ENCODE results near the gene ELMO3.

- TF ChIP-seq POLR2AphosphoS5 (IDR thresholded peaks at IDR 0.05; ENCODE audit: insufficient read depth, low read depth, low read length) (no peak), POLR2A (IDR thresholded peaks at IDR 0.05; ENCODE audit: low read depth, low read length) (no peak), GATA2 (IDR thresholded peaks at IDR 0.05; ENCODE audit: insufficient read depth, insufficient read length, low read depth, low read length) (no peak), EZH2 (IDR thresholded peaks at IDR 0.05; ENCODE audit: borderline replicate concordance, low read depth, low read length, severe bottlenecking) (no peak)
Observed at GRCh38 chr16:67158637-67159600, 40.0 kb upstream of the ELMO3 start.

Data from endothelial cell of umbilical vein (primary cell).